ENCODE measurements around the gene SPRR2B.

The SPRR2B gene

GRCh38 chr1:153040950-153041631, 30.3 kb downstream of the SPRR2B start, which contains the start of gene SPRR2D:
Gene SPRR2D, minus strand, starts transcription at chr1:153041120. Its CDS starts 774 bp downstream, at chr1:153040346.
- in situ Hi-C loops (cut with MboI; ENCODE audit: low sequenced_read_pairs, unreplicated experiment) = no loop called here
- TF ChIP-seq CTCF (IDR thresholded peaks at IDR 0.05; ENCODE audit: borderline replicate concordance, control extremely low read depth, extremely low read depth, insufficient read depth, missing control alignments) = no peak
- no peak for DNase-seq (ENCODE audit: low spot score)

- TF ChIP-seq CTCF (IDR thresholded peaks at IDR 0.05; ENCODE audit: borderline replicate concordance, control extremely low read depth, extremely low read depth, insufficient read depth, missing control alignments) = no peak
- no peak for DNase-seq (ENCODE audit: low spot score)
- in situ Hi-C loops (cut with MboI; ENCODE audit: low sequenced_read_pairs, unreplicated experiment) = no loop called here
Measured at GRCh38 chr1:153035211-153035610, 36.2 kb downstream of the SPRR2B start.

GRCh38 chr1:153032677-153033308, 38.6 kb downstream of the SPRR2B start:
- in situ Hi-C loops (cut with MboI; ENCODE audit: low sequenced_read_pairs, unreplicated experiment) = no loop called here
- peak; percentile 21 for DNase-seq (ENCODE audit: low spot score)
- no peak for TF ChIP-seq CTCF (IDR thresholded peaks at IDR 0.05; ENCODE audit: borderline replicate concordance, control extremely low read depth, extremely low read depth, insufficient read depth, missing control alignments)

- DNase-seq (ENCODE audit: low spot score) = peak; percentile 13
- no peak for TF ChIP-seq CTCF (IDR thresholded peaks at IDR 0.05; ENCODE audit: borderline replicate concordance, control extremely low read depth, extremely low read depth, insufficient read depth, missing control alignments)
- in situ Hi-C loops (cut with MboI; ENCODE audit: low sequenced_read_pairs, unreplicated experiment) = no loop called here
Measured at GRCh38 chr1:153032073-153032472, 39.3 kb downstream of the SPRR2B start.

- in situ Hi-C loops (cut with MboI; ENCODE audit: low sequenced_read_pairs, unreplicated experiment) = no loop called here
- no peak for TF ChIP-seq CTCF (IDR thresholded peaks at IDR 0.05; ENCODE audit: borderline replicate concordance, control extremely low read depth, extremely low read depth, insufficient read depth, missing control alignments)
- no peak for DNase-seq (ENCODE audit: low spot score)
Measured at GRCh38 chr1:153030895-153031294, 40.5 kb downstream of the SPRR2B start, which contains the start of gene SPRR1B. Gene SPRR1B, plus strand, starts transcription at chr1:153031203. Its CDS starts 1,143 bp downstream, at chr1:153032346.

GRCh38 chr1:153028766-153029165, 42.6 kb downstream of the SPRR2B start:
- no peak for DNase-seq (ENCODE audit: low spot score)
- in situ Hi-C loops (cut with MboI; ENCODE audit: low sequenced_read_pairs, unreplicated experiment) = no loop called here
- no peak for TF ChIP-seq CTCF (IDR thresholded peaks at IDR 0.05; ENCODE audit: borderline replicate concordance, control extremely low read depth, extremely low read depth, insufficient read depth, missing control alignments)

Measured in GM13976 (cell line).